HG02623 (cell line): Measurements from ENCODE around the gene ZC3H7B.
A peak's percentile ranks its signal among the peaks of the same experiment; 100 is the strongest.
"Not testable (repeated sequence)": the region's sequence is repeated elsewhere in the genome, so short reads cannot be mapped to it uniquely, and the experiment has no call there.

ENCODE experiments used
- ATAC-seq: cut with Tn5 transposase; IDR thresholded peaks from one replicate; pipeline ENCODE4 v1.9.1; 2021; ENCODE audit warnings: moderate library complexity; ENCODE audit not compliant: unreplicated experiment

Gene ZC3H7B

DNA sequence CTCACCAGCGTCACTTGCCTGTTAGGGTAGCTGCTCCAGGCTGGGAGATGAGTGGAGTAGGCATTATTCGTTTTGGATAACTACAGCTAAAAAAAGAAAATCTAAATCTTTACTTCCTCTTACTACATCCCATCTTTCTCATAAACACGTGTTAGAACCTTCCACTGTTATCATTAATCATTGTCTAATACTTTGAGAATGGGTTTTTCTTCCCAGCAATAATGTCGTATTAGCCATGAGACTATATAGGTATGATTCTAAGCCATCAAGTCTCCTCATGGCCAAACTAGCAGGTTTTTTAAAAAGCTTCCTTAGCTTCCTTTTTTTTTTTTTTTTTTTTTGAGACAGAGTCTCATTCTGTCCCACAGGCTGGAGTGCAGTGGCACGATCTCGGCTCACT, 76.5 kb downstream of the ZC3H7B start:
- no peak for ATAC-seq

DNA sequence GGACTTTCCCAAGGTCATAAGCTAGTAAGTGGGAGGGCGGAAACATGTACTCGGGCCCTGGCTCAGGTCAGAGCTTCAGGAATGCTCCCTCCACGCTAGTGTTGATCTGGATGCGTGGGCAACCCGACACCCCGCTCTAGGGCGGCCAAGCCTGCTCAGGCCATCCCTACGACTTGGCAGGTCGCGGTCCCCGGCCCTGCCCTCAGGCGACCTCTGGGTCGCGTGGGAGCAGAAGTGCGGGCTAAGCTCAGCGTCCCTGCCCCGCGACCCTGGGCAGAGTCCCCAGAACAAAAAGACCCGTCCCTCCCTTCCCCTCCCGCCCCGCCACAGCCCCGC, 79.6 kb downstream of the ZC3H7B start:
- peak; percentile 1 for ATAC-seq

GRCh38 chr22:41381329-41382097, 80.2 kb downstream of the ZC3H7B start, which contains the start of gene TEF:
Gene TEF (plus strand): TSS chr22:41381942. CDS start chr22:41382045, 103 bp downstream.
- ATAC-seq = peak; percentile 81

DNA sequence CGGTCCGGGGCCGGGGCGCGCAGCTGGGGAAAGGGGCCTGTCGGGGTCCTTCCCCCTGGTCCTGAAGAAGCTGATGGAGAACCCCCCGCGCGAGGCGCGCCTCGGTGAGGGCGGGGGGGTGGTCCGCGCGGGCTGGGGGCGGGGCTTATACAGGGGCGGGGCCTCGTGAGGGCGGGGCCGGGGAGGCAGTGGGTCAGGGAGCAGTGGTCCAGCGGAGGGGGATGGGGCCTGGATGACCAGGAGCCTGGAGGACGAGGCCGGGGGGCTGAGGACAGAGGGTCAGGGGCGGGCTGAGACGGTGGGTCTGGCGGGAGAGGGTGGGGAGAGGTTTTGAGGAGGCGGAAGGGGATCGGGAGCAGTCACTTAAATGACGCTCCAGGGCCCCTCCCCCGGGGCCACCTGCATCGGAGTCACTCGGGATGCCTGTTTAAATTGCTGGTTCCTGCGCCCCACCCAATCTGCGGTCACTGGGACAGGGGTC, 80.8 kb downstream of the ZC3H7B start:
- peak; percentile 29 for ATAC-seq

GRCh38 chr22:41382610-41383009, 81.3 kb downstream of the ZC3H7B start:
- ATAC-seq = no peak

GRCh38 chr22:41383085-41383484, 81.8 kb downstream of the ZC3H7B start:
- no peak for ATAC-seq

DNA sequence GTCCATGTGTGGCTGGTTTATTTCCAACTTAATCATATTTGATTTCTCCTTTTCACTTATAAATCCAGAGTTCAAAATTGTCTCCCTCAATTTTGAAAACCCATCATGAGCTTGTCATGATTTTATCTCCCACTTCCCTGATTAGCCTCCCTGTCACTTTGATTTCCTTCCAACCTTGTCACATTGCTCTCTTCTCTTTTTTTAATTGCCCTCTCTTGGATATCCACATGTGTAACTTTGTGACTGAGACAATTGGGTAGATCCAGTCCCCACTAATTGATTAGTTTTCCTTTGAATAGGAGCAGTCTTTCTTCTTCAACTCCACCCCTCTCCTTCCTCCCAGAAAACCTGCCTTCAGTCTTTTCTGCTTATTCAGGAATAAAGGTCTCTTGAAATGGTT, 82.8 kb downstream of the ZC3H7B start:
- ATAC-seq = no peak

GRCh38 chr22:41387341-41387740, 86.0 kb downstream of the ZC3H7B start:
- no peak for ATAC-seq

GRCh38 chr22:41394012-41394356, 92.7 kb downstream of the ZC3H7B start:
- no peak for ATAC-seq

- ATAC-seq = no peak
Measured at GRCh38 chr22:41395531-41396240, 94.4 kb downstream of the ZC3H7B start.

GRCh38 chr22:41397143-41397811, 96.0 kb downstream of the ZC3H7B start:
- no peak for ATAC-seq

- ATAC-seq = no peak
Measured at GRCh38 chr22:41398921-41399320, 97.6 kb downstream of the ZC3H7B start.

DNA sequence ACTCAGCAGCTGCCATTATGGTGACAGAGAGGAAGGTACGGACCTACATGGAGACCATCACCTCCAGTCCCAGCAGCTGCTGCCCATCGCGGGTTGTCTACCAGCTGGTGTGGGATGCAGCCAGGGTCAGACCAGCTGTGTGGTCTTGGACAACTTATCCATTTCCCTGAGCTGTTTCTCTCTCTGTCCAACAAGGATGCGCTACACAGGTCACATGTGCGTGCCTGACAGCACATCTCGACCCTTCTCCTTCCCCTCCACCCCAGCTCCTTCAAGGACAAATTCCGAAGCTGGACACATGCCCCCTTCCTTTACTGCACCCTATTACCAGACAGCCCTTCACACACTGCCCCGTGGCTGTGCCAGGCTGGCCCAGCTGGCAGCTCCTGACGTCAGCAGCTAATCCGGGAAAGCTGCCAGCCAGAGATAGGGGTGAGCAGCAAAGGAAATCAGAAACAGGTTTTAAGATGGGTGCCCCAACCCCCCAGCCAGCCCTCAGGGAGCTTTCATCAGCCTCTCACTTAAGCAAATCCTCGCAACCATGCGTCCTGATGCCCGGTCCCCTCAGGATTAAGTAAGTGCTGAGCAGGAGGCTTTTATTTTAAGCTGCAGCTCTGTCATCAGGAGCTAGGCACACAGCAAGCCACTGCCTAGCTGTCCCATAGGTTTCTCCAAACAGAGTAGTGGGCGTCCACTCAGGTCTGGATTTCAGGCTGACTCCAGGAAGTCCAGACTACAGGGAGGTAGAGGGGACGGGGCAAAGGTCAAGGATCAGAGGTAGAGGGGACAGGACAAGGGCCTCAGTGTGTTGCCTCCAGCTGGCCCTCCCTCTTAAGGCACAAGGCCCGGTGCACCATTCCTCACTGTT, 100.7 kb downstream of the ZC3H7B start:
- ATAC-seq = no peak

DNA sequence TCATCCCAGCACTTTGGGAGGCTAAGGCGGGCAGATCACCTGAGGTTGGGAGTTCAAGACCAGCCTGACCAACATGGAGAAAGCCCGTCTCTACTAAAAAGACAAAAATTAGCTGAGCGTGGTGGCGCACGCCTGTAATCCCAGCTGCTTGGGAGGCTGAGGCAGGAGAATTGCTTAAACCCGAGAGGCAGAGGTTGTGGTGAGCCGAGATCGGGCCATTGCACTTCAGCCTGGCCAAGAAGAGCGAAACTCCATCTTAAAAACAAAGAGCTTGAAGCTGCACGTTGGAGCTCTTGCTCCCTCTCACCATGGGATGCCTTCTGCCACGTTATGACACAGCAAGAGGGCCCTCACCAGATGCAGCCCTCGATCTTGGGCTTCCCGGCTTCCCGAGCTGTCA, 101.5 kb downstream of the ZC3H7B start:
- not testable (repeated sequence) for ATAC-seq

DNA sequence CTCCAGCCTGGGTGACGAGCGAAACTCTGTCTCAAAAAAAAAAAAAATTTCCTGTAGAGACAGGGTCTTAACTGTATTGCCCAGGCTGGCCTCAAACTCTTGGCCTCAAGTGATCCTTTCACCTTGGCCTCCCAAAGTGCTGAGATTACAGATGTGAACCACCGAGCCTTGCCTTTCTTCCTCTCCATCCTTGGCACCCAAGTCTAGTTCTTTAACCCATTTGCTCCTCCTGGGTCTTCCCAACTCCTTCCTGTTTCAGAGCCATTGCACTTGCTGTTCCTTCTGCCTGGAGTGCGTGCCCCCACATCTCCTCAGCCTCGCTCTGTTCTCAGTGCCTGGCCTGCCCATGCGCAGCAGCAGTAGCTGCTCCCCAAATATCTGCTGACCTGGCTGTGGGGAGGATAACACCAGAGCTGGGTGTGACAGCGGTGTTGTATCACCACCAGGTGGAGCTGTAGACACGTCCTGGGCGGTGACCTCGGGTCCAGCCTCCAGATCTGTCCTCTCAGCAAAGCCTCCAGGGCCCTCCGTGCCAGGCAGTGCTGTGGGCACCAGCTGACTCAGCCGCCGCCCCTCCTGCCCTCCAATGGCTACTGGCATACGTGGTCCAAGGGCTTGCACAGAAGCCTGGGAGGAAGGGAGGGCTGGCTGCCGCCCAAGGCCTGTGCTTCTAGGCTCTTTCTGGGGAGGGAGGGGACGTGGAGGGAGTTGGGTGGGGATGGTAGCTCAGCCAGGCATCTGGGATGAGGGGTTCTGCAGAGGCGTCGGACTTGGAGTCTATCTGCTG, 102.4 kb downstream of the ZC3H7B start:
- no peak for ATAC-seq

DNA sequence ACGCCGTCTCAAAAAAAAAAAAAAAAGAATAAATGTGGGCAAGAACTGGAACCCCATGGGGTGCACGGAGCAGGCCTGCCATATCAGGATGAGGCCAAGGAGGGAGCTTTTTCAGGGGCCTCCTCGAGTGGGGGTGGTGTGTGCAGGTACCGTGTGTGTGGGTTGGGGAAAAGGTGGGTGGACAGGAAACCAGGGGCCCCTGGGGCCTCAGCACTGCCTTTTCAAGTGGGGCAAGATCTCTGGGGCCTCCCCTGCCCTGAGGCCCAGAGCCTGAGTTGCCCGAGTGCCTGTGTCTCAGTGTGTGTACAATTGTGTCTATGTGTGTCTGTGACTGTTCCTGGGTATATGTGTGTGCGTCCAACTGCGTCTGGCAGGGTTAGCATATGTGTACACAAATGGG, 104.3 kb downstream of the ZC3H7B start:
- ATAC-seq = no peak

DNA sequence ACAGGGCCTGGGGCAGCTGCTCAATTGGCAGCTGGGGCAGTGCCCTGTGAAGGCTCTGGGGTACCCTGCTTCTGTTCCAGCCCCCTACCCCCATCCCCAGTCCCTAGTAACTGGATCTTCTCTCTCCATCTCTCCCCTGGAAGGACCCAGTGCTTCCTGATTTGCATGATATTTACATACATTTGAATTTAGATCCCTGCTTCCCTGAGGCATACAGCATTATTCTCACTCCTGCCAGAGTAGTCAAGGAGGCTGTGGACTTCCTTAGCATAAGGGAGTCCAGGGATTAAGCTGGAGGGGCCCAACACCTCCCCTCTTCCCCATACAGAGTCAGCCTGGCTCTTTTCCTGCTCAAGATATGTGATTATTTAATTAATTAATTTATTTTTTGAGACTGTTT, 105.1 kb downstream of the ZC3H7B start:
- no peak for ATAC-seq

GRCh38 chr22:41407433-41407832, 106.1 kb downstream of the ZC3H7B start:
- ATAC-seq = no peak

DNA sequence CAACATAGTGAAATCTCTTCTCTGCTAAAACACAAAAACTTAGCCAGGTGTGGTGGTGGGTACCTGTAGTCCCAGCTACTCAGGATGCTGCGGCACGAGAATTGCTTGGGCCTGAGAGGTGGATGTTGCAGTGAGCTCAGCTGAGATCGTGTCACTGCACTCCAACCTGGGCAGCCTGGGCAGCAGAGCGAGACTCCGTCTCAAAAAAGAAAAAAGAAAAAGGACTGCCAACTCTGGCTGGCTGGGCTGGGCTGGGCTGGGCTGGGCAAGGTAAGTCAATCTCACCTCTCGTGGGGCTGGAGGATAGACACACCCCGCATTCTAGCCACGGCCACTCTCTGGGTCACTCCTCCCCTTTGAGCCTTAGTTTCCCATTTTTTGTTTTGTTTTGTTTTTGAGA, 107.3 kb downstream of the ZC3H7B start:
- ATAC-seq = no peak
